H1 (cell line): ENCODE measurements around the gene PKMYT1. TPM values are rescaled to one million over a fixed set of nuclear protein-coding genes. Genes with fewer than 3 reads are reported as not detected.

Experiments
- HDAC2 ChIP-seq, 2 experiments: fragments of 300-600 bp in 1 of 2; sonication (generic) in 1 of 2; IDR thresholded peaks; 2 replicates each; pipeline ENCODE4 v1.6.1; 2011 to 2012; ENCODE audit warnings: low read depth in 2 of 2, low read length in 2 of 2, mild to moderate bottlenecking in 2 of 2, moderate library complexity in 2 of 2, borderline replicate concordance in 1 of 2, inconsistent platforms in 1 of 2
- polyA plus RNA-seq, 7 experiments: library from polyadenylated mRNA; depleted of rRNA in 3 of 7; stranded (reverse) in 5 of 7; unstranded in 2 of 7; fragments of >200 nt in 5 of 7; fragments of 200-250 nt in 2 of 7; gene quantifications; 1 replicate in 5 of 7; 2 replicates in 1 of 7; 4 replicates in 1 of 7; pipeline versions ENCODE4 v1.2.1 to v1.2.3, GENCODE V29; 2011 to 2013; ENCODE audit warnings: missing spikeins in 2 of 7, mixed read lengths in 2 of 7
- total RNA-seq: library from RNA; stranded (reverse); fragmentation: NEBNext Ultra II Directional; extraction: Animal tissue kit (Norgen Biotek cat#: 25700); gene quantifications from 2 replicates; pipeline ENCODE4 v1.2.1, GENCODE V29; 2021

Gene PKMYT1
- total and polyA plus RNA-seq, 2 of the 8 experiments (the other 6 are each of a cell fraction or from before 2014, with no cell fraction given) = 74.7 to 85.2 TPM

- no peak for TF ChIP-seq HDAC2 (IDR thresholded peaks at IDR 0.05; ENCODE audit: borderline replicate concordance in 1 of 2, low read depth in 2 of 2, low read length in 2 of 2)
Measured at GRCh38 chr16:3007059-3007956, 27.1 kb upstream of the PKMYT1 start (continued).
